ENCODE results near the gene FBLN2.

Gene FBLN2

DNA sequence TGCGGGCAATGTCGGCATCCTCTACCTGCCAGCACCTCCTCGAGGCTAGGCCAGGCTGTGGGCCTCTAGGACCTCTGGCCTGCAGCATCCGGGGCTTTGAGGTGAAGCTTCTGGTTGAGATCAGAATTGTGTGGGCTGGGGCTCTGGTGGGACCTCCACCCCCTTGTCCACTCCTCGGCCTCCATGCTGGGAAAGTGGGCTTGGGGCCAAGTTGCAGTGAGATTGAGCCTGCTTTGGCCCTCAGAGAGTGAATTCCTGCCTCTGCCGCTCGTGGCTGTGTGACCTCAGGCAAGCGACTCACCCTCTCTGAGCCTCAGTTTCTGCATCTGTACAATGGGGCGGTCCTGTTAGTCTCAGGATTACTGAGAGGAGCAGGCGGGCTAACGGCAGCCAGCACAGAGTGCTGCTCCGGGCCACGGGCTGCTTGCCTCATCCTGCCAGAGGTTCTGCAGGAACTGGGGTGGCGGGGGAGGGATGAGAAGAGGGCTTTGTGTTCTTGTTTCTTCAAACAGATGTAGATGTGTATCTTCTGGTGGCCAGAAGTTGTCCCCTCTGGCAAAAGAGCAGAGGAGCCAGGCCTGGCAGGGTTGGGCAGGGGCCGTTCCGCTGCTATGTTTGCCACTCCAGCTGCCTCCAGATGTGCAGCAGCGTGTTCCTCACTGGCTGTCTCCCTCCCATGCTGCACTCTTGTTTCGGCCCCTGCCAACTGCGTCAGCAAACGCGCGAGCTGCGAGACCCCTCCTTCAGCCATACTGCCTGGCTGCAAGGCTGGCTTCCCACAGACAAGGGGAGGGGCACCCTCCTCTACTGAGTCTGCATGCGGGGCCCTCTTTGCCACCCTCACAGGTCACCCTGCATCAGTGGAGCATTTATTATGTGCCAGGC is 33.7 kb downstream of the FBLN2 start:
- DNase-seq (ENCODE audit: low read depth), result no peak

- no peak for DNase-seq (ENCODE audit: low read depth)
These were observed 34.6 kb downstream of the FBLN2 start for GRCh38 chr3:13583251-13584180.

GRCh38 chr3:13584427-13584891 is 35.5 kb downstream of the FBLN2 start:
- no peak for DNase-seq (ENCODE audit: low read depth)

DNA sequence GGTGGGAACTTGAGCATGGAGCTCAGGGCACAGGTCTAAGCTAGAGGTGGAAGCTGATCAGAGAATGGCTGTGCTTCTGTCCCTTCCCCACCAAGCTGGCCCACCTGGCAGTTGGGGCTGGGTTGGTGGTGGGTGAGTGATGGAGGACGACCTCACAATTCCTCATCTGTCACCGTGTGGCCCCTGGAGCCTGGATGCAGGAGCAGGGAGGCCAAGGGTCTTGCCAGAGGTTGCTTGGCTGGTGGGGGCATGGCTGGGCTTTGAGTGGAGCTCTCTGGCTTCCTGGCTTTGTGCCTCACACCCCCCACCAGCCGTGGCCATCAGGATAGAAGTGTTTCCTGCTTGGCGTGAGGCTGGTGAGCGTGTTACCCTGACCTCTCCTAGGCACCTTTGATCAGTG is 36.0 kb downstream of the FBLN2 start:
- DNase-seq (ENCODE audit: low read depth), result no peak

DNA sequence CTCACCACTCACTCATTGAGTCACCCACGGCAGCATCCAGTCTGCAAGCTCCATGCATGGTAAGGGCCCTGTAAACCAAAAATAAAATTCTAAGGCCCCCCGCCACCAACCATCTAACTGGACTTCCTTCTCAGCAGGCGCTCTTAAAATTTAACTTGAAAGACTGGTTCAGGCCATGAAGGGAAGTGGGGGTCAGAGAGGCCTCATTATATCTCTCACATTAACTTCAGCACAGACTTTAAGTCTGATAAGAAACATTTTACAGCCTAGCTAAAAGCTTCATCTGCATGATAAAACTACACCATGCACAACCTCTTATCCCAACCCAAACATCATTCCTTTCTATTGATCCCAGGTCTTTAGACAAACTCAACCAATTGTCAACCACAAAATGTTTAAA is 38.5 kb downstream of the FBLN2 start:
- DNase-seq (ENCODE audit: low read depth), result no peak

GRCh38 chr3:13588221-13588701 is 39.3 kb downstream of the FBLN2 start:
- DNase-seq (ENCODE audit: low read depth), result no peak

GRCh38 chr3:13588993-13589392 is 40.1 kb downstream of the FBLN2 start:
- DNase-seq (ENCODE audit: low read depth), result no peak

DNA sequence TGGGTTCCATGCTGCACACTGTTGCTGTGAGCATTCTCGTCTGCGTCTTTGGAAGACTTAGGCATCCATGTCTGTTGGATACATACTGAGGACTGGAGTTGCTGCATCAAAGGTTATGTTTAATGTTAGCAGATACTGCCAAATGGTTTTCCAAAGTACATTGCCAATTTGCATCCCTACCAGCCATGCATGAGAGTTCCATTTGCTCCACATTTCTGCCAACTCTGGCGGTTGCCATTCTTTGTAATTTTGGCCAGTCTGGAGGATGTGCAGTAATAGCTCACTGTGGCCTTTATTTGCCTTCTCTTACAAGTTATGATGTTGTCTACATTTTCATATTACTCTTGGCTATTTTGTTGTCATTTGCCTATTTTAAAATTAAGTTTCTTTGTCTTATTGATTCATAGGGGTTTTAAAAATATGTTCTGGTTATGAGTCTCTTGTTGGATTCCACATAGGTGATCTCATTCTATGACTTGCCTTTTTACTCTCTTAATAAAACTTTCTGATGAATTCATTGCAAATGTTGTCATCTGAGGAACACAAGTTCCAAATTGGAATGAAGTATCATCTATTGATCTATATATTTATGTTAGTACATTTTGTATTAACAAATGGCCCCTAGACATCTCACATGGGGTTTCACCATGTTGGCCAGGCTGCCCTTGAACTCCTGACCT is 42.1 kb downstream of the FBLN2 start:
- DNase-seq (ENCODE audit: low read depth), result no peak

- DNase-seq (ENCODE audit: low read depth), result no peak
These were observed 44.7 kb downstream of the FBLN2 start for GRCh38 chr3:13593615-13594014.

DNA sequence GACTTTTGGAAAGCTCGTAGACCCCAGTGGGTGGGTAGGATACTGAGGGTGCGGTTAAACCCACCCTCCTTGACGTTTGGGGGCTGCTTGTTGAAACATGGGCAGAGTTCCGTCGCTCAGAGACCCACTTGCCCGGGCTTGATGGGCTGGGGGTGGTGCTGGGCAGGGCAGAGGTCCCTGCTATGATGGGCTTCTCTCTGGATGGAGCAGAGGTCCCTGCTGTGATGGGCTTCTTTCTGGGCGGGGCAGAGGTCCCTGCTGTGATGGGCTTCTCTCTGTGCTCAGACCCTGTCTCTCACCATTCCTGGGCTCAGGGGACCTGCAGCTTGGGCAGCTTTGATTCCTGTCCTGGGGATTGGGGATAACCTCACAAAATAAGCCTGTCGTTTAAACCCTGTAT is 45.2 kb downstream of the FBLN2 start:
- DNase-seq (ENCODE audit: low read depth), result no peak

DNA sequence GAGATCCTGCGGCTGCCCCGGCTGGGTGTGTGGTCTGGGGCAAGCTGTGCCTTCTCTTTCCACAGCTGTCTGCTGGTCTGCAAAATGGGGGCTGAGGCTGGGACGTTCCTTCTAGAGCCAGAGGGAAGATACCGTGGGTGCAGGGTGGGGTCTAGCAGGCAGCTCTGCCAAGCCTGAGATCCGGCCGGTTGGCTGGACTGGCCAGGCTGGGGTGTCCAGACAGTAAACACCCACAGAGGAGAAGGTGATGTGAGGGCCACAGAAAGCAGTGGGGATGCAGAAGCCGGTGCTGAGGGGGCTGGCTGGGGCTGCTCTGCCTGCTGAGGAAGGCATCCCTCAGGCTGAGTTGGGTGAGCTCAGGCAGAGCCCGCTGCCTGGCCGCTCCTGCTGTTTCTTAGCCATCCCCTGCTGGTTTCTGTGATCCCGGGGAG is 46.1 kb downstream of the FBLN2 start:
- DNase-seq (ENCODE audit: low read depth), result no peak

DNA sequence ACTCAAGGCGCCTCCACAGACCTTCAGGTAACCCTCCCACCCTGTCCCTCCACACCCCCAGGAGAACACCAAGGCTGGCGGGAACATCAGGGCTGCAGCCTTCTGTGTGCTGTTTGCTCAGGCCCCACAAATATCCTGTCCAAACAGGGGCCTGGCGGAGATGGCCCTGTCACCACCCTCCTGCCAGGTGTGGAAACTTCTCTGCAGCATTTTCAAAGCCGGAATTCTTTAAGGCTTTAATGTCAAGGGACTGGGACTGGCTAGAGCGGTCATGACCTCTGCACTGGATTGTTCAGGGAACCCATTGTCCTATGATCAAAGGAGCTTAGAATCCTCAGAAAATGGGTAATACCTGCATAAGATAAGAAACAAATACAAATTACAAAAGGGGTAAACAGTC is 46.6 kb downstream of the FBLN2 start:
- no peak for DNase-seq (ENCODE audit: low read depth)

GRCh38 chr3:13596426-13597205 is 47.7 kb downstream of the FBLN2 start:
- DNase-seq (ENCODE audit: low read depth), result no peak

DNA sequence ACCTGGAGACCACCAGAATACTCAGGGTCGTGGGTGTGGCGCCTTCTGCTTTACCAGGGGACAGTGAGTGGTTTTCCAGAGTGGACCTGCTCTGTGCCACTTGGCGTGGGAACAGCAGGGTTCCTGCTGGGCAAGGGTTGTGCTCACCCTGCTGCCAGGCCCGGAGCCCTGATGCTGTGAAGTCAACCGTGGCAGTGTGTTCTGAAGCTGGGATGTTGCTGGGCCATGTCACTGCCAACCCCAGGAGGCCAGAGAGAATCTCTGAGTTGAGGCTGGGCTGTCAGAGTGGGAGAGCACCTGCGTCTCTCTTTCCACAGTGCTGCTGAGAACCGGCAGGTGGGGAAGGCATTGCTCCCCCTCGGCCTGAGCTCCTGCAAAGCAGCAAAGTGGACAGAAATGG is 48.7 kb downstream of the FBLN2 start:
- DNase-seq (ENCODE audit: low read depth), result no peak

DNA sequence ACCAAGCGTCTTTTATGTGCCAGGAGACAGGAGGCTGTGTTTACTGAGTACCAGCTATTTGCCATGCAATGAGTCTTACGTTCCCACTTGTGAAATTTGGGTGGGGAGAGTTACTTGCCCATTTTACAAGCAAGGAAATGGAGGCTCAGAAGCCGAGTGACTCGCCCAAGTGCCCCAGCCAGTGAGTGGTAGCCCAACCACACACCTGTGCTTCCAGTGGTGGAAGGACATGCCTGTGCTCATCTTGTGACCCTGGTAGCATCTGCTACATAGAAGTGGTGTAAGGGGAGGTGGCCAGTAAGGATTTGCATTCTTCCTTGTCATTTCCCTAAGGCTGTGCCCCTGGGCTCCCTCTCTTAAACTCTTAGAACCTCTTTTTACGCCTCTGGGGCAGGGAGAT is 49.3 kb downstream of the FBLN2 start:
- DNase-seq (ENCODE audit: low read depth), result no peak

GRCh38 chr3:13598926-13599886 is 50.3 kb downstream of the FBLN2 start:
- no peak for DNase-seq (ENCODE audit: low read depth)

DNA sequence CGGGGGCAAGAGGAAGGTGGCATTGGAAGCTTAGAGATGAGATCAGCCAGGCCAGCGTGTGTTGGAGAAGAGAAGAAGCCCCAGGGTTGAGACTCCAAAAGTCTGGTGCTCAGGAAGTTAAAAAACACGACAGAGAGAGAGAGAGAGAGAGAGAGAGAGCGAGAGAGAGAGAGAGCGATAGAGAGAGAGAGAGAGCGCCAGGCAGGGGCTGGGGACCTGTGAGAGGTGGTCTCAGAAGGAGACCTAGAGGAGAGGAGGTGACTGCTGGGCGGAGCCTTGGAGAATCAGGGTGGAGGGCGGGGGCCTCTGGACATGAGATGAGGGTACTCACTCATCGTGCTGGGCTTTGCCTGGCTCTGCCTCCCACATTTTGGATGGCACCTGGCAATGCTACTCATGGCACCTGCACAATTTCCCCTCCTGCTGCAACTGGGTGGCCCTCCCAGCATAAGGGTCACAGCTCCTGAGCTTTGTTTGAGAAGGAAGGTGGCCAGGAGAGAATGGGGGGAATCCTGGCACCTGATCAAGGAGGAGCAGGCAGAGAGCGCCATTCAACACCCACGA is 51.0 kb downstream of the FBLN2 start:
- DNase-seq (ENCODE audit: low read depth), result no peak

DNA sequence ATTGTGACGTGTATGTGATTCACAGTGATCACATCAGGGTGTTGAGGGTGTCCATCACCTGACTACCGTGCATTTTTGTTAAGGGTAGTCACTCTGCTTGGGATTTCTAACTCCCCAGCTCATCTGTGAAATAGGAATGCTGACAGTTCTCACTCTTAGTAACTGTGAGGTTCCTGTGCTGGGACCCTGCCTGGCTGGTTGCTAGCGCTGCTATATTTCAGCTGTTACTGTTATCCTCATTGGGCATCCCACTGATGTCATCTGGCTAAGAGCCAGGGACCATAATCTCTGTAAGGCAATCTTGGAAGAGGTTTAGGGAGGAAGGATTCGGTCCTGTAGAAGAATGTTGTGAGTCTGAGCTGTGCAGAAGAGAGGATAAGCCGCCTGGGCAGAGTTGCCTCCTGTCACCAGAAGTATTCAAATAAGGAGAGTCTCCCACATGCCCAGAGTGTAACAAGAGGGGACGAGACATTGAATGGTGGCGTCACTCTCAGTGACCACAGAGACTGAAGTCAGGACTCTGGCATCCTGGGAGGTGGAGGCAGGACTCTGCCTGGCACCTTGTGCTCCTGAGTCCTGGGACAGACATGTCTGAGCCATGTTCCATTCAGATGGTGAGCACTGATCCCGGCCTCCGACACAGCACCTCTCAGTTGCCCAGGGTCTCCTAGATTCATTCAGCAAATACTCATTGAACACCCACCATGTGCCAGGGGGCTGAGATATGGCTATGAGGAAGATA is 52.2 kb downstream of the FBLN2 start:
- no peak for DNase-seq (ENCODE audit: low read depth)

DNA sequence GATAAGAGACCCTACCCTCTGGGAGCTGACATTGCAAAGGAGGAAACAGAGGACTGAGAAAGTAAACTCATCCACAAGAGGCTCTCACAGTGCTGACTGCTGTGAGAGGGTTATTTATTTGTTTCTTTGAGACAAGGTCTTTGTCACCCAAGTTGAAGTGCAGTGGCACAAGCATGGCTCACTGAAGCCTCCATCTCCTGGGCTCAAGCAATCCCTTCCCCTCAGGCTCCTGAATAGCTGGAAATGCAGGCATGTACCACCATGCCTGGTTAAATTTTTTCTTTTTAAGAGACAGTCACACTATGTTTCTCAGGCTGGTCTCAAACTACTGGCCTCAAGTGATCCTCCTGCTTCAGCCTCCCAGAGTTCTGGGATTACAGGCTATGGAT is 52.8 kb downstream of the FBLN2 start:
- DNase-seq (ENCODE audit: low read depth), result no peak
